NCI-H187 treated with DMSO at 0.1 percent for 48 hours (cell line): ENCODE results near the gene CHML.
A peak's percentile ranks its signal among the peaks of the same experiment; 100 is the strongest.
"Not testable (repeated sequence)": the region's sequence is repeated elsewhere in the genome, so short reads cannot be mapped to it uniquely, and the experiment has no call there.

Experiments
- DNase-seq: peaks from one replicate; lab custom pipeline; 2025; lab: John Stamatoyannopoulos, UW

The CHML gene

GRCh38 chr1:241640149-241640866 is at the start of gene CHML, which contains the start of gene OPN3:
Gene CHML, minus strand, starts transcription at chr1:241640369. Its CDS starts 4,603 bp downstream, at chr1:241635766.
Gene OPN3, minus strand, starts transcription at chr1:241640369. Its CDS starts 115 bp downstream, at chr1:241640254.
- DNase-seq, result peak; percentile 15

- no peak for DNase-seq
Measured at GRCh38 chr1:241688940-241689368, 48.8 kb upstream of the CHML start.

- no peak for DNase-seq
Measured at GRCh38 chr1:241684108-241684507, 43.9 kb upstream of the CHML start.

GRCh38 chr1:241682921-241683320 is 42.8 kb upstream of the CHML start:
- DNase-seq, result no peak

- not testable (repeated sequence) for DNase-seq
Measured at GRCh38 chr1:241681861-241682448, 41.8 kb upstream of the CHML start.

GRCh38 chr1:241679961-241680360 is 39.8 kb upstream of the CHML start:
- no peak for DNase-seq

- DNase-seq, result no peak
Measured at GRCh38 chr1:241679404-241679803, 39.2 kb upstream of the CHML start.

- DNase-seq, result no peak
Measured at GRCh38 chr1:241678536-241678935, 38.4 kb upstream of the CHML start.

- DNase-seq, result no peak
Measured at GRCh38 chr1:241677201-241677600, 37.0 kb upstream of the CHML start.

- no peak for DNase-seq
Measured at GRCh38 chr1:241675983-241676382, 35.8 kb upstream of the CHML start.

- DNase-seq, result no peak
Measured at GRCh38 chr1:241674805-241675384, 34.7 kb upstream of the CHML start.

GRCh38 chr1:241672301-241672700 is 32.1 kb upstream of the CHML start:
- no peak for DNase-seq

GRCh38 chr1:241666419-241666818 is 26.2 kb upstream of the CHML start:
- DNase-seq, result no peak

- DNase-seq, result no peak
Measured at GRCh38 chr1:241660424-241660972, 20.3 kb upstream of the CHML start.

GRCh38 chr1:241659016-241659415 is 18.8 kb upstream of the CHML start:
- DNase-seq, result not testable (repeated sequence)

GRCh38 chr1:241658081-241658793 is 18.1 kb upstream of the CHML start:
- no peak for DNase-seq

- DNase-seq, result no peak
Measured at GRCh38 chr1:241654641-241655040, 14.5 kb upstream of the CHML start.

- DNase-seq, result no peak
Measured at GRCh38 chr1:241654019-241654418, 13.8 kb upstream of the CHML start.

GRCh38 chr1:241652012-241652411 is 11.8 kb upstream of the CHML start, which contains the start of gene WDR64:
Gene WDR64, plus strand, starts transcription at chr1:241652281. Its CDS starts 204 bp downstream, at chr1:241652485.
- no peak for DNase-seq

- DNase-seq, result no peak
Measured at GRCh38 chr1:241648159-241648558, 8.0 kb upstream of the CHML start.

GRCh38 chr1:241647658-241648057 is 7.5 kb upstream of the CHML start:
- no peak for DNase-seq

- DNase-seq, result no peak
Measured at GRCh38 chr1:241646201-241646600, 6.0 kb upstream of the CHML start.
